HepG2 (cell line): ENCODE data around the gene MIEF2. TPM values are rescaled to one million over a fixed set of nuclear protein-coding genes. Genes with fewer than 3 reads are reported as not detected.
A peak's percentile ranks its signal among the peaks of the same experiment; 100 is the strongest.

Experiments used
- ERF ChIP-seq: IDR thresholded peaks from 2 replicates; pipeline ENCODE4 v1.6.1; 2018; ENCODE audit warnings: missing biosample characterization, missing genetic modification reagents
- KDM2A ChIP-seq: sonication (generic); formaldehyde crosslinking; IDR thresholded peaks from 2 replicates; pipeline ENCODE4 v1.4.0; 2020; ENCODE audit warnings: low read depth, missing genetic modification reagents, borderline replicate concordance
- RAD21 ChIP-seq: fragments of 450-650 bp; formaldehyde crosslinking; IDR thresholded peaks from 2 replicates; pipeline ENCODE4 v1.5.0; 2020; ENCODE audit warnings: mild to moderate bottlenecking
- SMC3 ChIP-seq: IDR thresholded peaks from 2 replicates; pipeline ENCODE4 v1.6.1; 2011; ENCODE audit warnings: low read length, improper control_type of control experiment
- SNAPC4 ChIP-seq: sonication (generic); formaldehyde crosslinking; IDR thresholded peaks from 2 replicates; pipeline ENCODE4 v1.4.0; 2020; ENCODE audit warnings: mild to moderate bottlenecking, missing genetic modification reagents
- STAG1 ChIP-seq: sonication (generic); formaldehyde crosslinking; IDR thresholded peaks from 2 replicates; pipeline ENCODE4 v1.4.0; 2020; ENCODE audit warnings: missing genetic modification reagents
- ZFYVE20 ChIP-seq: sonication (generic); formaldehyde crosslinking; IDR thresholded peaks from 2 replicates; pipeline ENCODE4 v1.8.0; 2023; ENCODE audit warnings: low read depth, mild to moderate bottlenecking, moderate library complexity, missing genetic modification reagents, borderline replicate concordance
- ZNF563 ChIP-seq: sonication (generic); formaldehyde crosslinking; IDR thresholded peaks from 2 replicates; pipeline ENCODE4 v1.8.0; 2022; ENCODE audit warnings: mild to moderate bottlenecking, moderate library complexity, missing genetic modification reagents
- polyA plus RNA-seq, 8 experiments: library from polyadenylated mRNA; depleted of rRNA in 3 of 8; stranded (reverse) in 7 of 8; unstranded in 1 of 8; fragments of >200 nt; fragmentation: Illumina TruSeq in 4 of 8; extraction: Trizol in 4 of 8; gene quantifications; 2 replicates each; pipeline versions ENCODE4 v1.2.1 to v1.2.3, GENCODE V29; 2011 to 2016; ENCODE audit warnings: low read depth in 4 of 8, missing spikeins in 1 of 8, mixed read lengths in 1 of 8; ENCODE audit not compliant: insufficient read depth in 1 of 8
- total RNA-seq, 5 experiments: library from RNA; depleted of rRNA; stranded (reverse); fragments of >200 nt; fragmentation: Illumina TruSeq; extraction: Trizol; gene quantifications; 2 replicates each; pipeline ENCODE4 v1.2.3, GENCODE V29; 2016; ENCODE audit warnings: low read depth in 1 of 5
- TF ChIP-seq, protein P1 (sequence below): sonication (generic); formaldehyde crosslinking; IDR thresholded peaks from 2 replicates; pipeline ENCODE4 v1.5.0; 2020; ENCODE audit warnings: mild to moderate bottlenecking, missing genetic modification reagents, moderate library complexity

The MIEF2 gene
- total and polyA plus RNA-seq, 2 of the 13 experiments (the other 11 are each of a cell fraction or from before 2014, with no cell fraction given) = 6.0 to 8.0 TPM

DNA sequence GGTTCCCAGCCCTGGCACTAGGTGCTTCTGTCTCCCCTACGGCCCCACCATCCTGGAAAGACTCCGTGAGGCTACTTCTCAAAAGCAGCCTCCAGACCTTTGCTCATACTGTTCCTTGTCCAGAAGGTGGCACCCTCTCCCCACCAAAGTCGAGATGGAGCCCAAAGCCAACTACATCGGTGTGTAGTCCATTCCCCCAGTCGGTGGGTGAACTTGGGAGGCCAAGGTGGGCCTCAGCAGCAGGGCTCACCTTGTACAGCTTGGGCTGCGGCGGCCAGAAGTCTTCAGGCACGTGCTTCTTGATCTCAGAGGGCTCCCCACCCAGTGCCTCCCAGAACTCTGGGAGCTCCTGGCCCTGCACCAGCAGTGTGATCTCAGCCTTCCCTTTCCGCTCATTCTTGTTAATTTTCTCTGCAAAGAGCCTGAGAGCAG is 12.1 kb upstream of the MIEF2 start (continued):
- TF ChIP-seq SNAPC4 (CRISPR knock-in tag) = no peak
- peak; percentile 20; the same call in 1 of the 2 replicates for TF ChIP-seq KDM2A (CRISPR knock-in tag)
- peak; percentile 74; the same call in 1 of the 2 replicates for TF ChIP-seq RAD21 (CRISPR knock-in tag)
- TF ChIP-seq, protein P1, sequence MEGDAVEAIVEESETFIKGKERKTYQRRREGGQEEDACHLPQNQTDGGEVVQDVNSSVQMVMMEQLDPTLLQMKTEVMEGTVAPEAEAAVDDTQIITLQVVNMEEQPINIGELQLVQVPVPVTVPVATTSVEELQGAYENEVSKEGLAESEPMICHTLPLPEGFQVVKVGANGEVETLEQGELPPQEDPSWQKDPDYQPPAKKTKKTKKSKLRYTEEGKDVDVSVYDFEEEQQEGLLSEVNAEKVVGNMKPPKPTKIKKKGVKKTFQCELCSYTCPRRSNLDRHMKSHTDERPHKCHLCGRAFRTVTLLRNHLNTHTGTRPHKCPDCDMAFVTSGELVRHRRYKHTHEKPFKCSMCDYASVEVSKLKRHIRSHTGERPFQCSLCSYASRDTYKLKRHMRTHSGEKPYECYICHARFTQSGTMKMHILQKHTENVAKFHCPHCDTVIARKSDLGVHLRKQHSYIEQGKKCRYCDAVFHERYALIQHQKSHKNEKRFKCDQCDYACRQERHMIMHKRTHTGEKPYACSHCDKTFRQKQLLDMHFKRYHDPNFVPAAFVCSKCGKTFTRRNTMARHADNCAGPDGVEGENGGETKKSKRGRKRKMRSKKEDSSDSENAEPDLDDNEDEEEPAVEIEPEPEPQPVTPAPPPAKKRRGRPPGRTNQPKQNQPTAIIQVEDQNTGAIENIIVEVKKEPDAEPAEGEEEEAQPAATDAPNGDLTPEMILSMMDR = peak; percentile 89
- TF ChIP-seq ZNF563 (CRISPR knock-in tag) = 0 out of 2 replicates have a peak, but pooled peaks have one; percentile 12
- peak; percentile 83 for TF ChIP-seq STAG1 (CRISPR knock-in tag)
- TF ChIP-seq SMC3 = peak; percentile 61
- TF ChIP-seq ERF (CRISPR knock-in tag) = 0 out of 2 replicates have a peak, but pooled peaks have one; percentile 25
- TF ChIP-seq ZFYVE20 (CRISPR knock-in tag) = no peak
